HG02763 (cell line): ENCODE results near the gene FCHSD2.
A peak's percentile ranks its signal among the peaks of the same experiment; 100 is the strongest.

Source experiments
- ATAC-seq: cut with Tn5 transposase; IDR thresholded peaks from one replicate; pipeline ENCODE4 v1.9.1; 2021; ENCODE audit warnings: mild to moderate bottlenecking, moderate library complexity; ENCODE audit not compliant: unreplicated experiment

FCHSD2 gene

DNA sequence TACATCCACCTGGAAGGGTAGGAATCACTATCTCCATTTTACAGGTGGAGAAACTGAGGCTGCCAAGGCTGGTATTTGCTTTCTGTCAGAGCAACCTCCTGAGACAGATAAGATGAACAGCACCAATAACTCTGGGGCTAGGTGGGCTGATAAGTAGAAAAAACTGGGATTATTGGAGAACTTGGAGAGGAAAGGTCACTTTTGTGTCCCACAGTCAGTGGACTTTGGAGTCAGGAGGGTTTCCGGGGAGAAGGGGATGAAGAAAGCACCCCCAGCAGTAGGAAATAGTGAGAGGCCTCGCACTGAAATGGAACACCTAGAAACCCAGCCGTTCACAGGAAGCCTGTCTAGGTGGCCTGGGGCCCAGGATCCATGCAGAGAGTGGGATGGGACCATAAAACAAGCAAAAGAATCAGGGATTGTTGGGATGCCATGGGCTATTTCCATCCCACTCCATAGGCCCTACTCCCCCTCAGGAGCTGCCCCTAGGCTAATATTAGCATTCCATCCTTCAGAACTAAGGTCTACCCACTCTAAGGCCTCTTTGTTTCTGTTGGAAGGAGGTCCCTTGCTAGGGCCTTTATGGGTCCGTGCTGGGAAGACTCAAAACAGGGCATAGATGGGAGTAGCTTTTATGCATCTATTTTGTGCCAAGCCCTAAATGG is 31.0 kb upstream of the FCHSD2 start:
- ATAC-seq = no peak

DNA sequence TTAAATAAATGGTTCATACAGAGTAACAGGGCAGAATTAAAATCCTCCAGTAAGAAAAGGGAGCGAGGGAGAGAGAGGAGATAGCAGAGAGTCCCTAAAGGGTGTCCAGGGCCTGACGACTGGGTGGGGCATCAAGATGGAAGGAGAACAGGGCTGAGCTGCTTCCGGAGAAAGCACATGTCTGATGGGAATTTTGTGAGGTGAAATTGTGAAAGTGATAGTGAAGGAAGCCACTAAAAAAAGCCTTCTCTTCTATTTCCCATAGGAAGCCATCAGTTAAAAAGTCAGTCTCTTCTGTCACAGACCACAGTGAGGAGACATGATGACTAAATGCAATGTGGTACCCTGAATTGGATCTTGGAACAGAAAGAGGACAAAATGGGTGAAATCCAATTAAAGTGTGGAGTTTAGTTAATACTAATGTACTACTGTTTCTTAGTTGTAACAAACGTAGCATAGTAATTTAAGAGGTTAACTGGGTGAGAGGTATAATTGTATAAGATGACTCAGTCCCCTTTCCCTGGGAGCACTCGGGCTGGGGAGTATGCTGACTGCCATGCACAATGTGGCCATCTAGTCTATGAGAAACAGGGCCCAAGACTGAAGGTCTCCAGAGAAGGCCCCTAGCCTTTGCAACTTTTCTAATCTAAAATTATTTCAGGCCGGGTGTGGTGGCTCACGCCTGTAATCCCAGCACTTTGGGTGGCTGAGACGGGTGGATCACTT is 29.5 kb upstream of the FCHSD2 start:
- no peak for ATAC-seq

- no peak for ATAC-seq
These were observed 28.0 kb upstream of the FCHSD2 start for GRCh38 chr11:73170140-73170539.

DNA sequence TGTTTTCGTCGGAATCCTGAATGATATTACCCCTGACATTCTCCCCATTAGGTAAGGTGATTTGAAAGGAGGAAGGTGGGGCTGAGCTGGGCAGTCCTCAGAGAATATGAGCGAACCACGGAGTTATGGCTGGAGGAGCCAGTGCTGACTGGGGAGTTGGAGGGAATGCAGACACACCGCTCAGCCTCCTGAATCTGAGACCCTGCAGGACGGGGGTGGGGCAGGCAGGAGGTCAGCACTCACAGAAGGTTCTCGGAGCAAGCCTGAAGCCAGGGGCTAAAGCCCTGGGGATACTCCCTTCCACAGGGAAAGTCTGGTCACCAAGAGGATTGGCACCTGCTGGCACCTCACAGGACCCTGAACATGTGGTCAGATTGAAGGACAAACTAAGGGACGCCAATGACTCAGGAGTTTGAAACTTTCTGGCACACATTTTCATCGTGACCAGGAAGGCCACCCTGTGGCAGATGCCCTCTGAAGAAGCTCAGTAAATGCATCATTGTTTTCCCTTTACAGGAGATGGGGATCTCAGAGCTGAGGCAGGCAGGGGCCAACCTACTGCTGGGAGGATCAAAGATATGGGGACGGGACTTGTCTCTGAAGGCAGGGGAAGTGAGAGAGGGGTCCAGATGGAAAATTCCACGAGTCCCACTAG is 26.9 kb upstream of the FCHSD2 start:
- ATAC-seq = no peak

DNA sequence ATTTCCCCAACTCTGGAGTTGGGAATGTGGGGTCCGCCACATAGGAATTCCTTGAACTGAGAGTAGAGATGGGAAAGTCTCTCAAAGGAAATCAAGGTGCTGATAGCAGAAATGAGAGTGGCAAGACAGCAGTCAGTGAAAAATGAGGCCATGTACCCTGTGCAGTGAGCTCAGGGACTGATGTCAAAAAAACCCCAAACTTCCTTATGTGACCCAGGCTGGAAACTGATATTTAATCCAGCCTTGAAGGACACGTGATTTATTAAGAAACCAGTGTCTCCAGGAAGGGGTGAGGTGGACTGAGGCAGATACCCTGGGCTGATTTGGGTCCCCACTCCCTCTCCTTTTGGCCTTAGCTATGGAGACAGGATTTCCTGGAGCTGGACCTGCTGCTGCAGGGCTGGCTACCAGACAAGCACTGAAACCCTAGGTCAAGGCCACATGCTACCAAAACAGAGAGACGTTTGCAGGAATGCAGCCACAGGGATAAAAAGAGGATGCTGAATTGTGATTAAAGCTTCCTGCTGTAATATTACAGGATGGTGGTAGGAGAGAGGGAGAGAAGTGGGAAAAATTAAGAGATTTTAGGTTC is 25.3 kb upstream of the FCHSD2 start:
- ATAC-seq = no peak

GRCh38 chr11:73164803-73165540 is 22.9 kb upstream of the FCHSD2 start:
- no peak for ATAC-seq

DNA sequence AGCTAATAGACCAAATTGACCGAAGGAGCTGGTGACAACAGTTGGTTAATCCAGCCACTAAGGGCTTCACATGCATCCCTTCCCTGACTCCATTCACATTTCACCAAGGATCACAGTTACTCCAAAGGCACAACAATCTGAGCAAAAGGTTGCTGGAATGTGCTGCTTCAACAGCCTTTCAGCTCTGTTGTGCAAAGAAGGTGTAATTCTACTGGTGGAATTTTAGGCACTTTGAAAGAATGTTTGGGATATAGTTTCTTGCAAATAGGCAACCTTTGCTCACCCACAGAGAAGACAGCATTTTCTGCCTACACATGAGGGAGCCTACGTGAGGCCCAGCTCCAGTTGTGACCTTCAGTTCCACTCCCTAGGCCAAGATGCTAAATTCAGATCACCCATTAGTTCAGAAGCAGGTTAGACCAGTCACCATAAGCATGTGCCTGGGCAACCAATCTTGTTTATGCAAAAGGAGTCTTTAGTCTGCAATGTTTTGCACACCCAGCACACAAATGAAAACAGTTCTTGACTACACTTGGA is 21.6 kb upstream of the FCHSD2 start:
- ATAC-seq = no peak

DNA sequence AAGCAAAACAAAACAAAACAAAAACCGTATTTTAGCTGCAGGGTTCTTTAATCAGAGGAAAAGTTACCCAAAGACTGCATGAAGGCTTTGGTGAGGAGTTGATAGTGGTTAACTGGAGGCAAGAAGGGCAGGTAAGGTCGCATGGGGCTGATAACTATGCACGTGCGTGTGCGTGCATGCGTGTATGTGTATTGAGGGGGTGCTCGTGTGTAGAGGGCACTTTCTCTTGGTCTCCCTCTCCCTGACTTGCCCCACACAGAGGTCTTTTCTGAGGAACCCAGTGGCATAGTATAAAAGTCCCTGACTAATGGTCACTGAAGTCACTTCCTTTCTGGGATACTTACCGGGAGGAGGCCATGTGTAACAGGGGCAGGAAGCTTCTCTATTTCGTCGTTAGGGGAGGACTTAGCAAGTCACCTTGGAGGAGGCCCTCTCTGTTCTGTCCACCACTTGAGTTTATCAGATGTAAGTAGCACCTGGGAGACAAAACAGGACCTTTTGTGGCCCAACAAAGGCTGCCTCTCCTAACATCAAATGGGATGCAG is 20.1 kb upstream of the FCHSD2 start:
- ATAC-seq = no peak

- ATAC-seq = no peak
These were observed 18.1 kb upstream of the FCHSD2 start for GRCh38 chr11:73160005-73160760.

GRCh38 chr11:73159297-73159696 is 17.2 kb upstream of the FCHSD2 start:
- no peak for ATAC-seq

DNA sequence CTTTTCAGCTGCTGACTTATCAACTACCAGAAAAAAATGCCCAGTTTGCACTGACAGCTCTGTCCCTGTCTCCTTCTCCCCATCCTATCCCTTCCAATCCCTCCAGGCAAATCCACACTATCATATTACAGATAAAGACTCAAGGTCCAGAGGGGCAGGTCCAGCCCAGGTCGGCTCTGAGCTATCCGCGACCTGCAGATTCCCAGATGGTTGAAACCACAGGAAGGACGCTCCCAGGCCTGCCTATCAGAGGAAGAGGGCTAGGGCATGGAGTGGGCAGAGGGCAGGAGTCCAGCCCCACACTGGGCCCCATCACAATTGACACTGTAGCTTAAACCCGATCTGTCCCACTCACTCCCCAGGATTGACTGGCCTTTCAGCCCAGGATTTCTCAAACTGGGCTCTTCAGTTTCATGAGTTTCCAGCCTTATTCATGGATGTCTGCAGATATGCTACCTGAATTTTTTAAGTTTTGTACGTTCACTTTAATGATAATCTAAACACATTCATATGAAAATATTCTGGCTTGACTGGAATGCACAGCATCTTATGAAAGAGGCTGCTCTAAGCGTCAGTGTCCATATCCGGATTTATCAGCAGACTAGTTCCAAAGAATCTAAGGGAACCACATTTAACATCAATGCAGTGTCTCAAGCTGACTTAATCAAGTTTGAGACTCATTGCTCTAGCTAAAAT is 16.4 kb upstream of the FCHSD2 start:
- no peak for ATAC-seq

GRCh38 chr11:73157101-73158010 is 15.2 kb upstream of the FCHSD2 start:
- peak; percentile 37 for ATAC-seq

GRCh38 chr11:73156686-73157085 is 14.6 kb upstream of the FCHSD2 start:
- no peak for ATAC-seq

- no peak for ATAC-seq
These were observed 14.0 kb upstream of the FCHSD2 start for GRCh38 chr11:73156114-73156513.

DNA sequence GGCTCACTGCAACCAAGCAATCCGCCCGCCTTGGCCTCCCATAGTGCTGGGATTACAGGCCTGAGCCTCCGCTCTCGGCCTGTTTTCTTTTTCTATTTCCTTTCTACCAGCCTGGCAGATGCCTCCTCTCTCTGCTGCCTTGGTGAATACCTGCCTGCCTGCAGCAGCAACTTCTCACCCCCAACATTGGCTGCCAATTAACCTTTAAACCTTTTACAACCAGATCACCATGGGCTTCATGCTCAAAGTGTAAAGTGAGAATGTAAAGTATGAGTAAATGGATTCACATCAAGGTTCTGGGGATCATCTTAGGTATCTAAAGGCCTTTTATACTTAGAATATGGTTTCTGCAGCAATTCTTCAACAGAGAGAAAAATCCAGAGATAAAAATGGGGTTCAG is 13.0 kb upstream of the FCHSD2 start:
- no peak for ATAC-seq

GRCh38 chr11:73154178-73154577 is 12.1 kb upstream of the FCHSD2 start:
- peak; percentile 37 for ATAC-seq

DNA sequence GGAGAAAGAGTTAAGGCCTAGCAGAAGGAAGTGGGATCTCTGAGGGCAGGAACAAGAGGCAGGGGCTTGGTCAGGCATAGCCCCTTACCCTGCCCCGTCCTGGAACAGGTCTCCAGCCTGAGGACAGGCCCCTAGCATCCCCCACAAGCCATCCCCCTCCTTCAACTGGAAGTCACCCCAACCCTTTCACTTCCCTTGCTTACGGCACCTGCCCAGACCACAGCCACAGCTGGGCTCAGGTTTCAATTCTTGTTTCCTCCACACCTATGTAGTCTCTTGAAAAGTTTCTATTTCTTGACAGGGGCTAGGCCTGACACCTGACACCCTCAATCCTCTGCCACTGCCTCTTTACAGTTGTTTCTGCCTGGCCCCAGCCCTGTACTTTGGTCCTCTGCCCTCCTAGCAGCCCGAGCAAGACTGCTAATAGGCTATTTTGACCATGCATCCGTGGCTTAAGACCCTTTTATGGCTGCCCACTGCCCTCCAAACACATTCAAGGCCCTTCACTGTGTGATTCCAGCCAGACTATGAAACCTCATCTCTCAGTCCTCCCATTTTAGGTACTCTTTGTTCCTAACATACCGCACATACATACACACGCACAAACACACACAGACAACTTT is 10.9 kb upstream of the FCHSD2 start:
- ATAC-seq = peak; percentile 60
